NCI-H1436 (cell line): ENCODE results near the gene LAMA3.
"Not testable (repeated sequence)": the region's sequence is repeated elsewhere in the genome, so short reads cannot be mapped to it uniquely, and the experiment has no call there.

Source experiments
- DNase-seq: peaks from one replicate; lab custom pipeline; 2025; lab: John Stamatoyannopoulos, UW

LAMA3 gene

DNA sequence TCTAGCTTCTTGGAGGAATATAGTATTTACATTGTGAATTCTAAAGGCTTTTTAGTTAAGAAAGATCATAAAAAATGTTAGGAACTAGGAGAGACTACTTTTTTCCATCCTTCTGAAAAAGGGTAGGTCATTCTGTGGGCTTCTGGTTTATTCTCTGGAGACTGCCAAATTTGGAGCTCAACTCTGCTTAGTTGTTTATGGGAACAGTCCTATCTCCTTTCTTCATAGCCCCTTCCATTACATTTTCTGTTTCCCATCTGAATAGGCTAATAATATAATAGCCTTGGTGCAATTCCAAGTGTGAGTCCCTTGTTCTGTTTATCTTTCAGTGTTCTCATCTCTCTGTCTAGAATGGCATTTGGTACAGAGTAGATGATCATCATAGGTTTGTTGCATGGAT is 15.6 kb downstream of the LAMA3 start:
- no peak for DNase-seq

DNA sequence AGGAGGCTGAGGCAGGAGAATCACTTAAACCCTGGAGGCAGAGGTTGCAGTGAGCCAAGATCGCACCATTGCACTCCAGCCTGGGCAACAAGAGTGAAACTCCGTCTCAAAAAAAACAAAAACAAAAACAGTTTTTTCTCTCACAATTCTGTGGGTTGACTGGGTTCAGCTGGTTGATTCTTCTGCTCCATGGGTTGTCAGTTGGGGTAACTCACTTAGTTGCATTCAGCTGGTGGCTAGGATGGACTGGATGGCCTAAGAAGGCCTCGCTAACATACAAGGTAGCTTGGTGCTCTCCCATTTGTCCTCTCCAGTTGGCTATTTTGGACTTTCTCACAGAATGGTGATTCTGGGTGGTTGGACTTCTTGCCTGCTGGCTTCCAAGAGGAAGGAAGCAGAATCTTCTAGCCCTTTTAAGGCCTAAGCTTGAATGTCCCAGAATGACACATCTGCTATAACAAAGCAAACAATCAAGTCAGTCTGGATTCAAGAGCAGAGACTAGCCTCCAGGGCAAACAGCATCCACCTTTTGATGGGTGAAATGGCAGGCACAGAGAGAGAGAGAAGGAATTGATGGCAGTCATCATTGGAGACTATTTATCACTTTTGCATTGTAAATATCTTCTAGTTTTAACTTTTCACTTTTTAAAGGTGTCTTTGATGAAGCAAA is 17.9 kb downstream of the LAMA3 start:
- no peak for DNase-seq

DNA sequence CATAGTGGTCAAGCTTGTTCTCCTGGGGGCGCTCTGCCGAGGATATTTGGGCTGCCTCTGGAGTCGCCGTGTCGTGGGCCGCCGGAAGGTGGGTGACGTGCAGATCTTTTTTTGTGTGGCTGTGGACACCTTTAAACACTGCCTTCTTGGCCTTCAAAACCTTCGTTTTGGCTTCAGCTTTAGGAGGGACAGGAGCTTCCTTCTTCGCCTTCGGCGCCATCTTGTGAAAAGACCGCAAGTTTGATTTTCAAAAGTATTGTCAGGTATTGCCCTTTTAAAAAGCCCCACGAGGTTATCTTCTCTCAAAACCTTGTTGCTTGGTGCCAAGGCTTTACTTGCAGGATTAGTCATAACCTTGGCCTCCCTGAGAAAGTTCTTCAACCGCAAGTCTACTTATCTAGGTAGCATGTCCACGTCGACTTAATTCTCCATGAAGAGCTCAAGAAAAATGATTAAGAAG is 20.8 kb downstream of the LAMA3 start:
- DNase-seq = no peak

DNA sequence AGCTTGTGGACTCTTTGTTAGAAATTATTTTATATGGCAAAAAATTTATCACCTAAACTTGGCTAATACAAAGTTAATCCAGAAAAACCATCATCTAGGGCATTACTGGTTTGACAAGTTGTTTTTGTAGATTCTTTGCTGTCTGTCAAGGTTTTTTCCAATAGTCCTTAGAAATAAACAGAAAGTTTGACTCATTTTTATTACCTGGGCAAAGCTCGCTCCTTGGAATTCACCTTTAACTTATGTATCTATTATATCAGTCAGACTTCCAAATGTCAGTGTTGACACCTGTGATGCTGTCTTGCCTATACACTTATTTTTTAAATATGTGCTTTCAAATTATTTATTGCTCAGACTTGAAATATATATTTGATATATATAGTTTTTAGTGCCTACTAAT is 21.7 kb downstream of the LAMA3 start:
- DNase-seq = no peak

DNA sequence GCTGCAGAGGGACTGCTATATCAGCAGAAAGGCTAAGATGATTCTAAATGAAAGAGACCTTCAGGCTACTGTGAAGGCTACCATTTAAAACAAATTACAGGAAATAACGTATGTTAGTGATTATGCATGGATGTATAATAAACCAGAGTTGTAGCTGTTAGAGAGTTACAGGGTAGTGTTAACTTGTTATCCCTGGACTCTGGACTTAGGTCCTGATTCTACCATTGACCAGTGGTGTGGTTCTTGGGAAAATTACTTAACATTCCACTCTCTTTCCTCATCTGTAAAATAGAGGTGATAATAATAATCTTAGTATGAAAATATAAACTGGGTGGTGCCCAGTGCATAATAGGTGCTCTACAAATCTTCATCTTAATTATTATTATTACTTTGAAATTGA is 22.2 kb downstream of the LAMA3 start:
- DNase-seq = no peak

DNA sequence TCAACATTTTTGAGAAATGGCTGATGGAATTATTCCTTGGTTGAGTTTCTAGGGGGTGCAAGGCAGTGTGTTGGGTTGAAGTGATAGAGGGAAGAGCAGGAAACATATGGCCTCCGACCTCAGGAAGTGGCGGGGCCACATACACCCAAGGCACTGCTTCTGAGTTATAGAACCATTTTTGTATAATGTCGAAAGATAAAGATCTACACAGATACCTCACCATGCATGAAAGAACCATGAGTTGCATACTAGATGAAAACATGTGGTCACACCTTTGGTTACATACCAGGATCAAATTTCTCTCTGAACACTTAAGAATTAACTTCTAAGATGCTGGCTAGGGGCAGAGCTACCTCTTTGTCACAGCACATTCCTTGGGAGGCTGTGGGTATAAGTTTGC is 23.2 kb downstream of the LAMA3 start:
- DNase-seq = no peak

DNA sequence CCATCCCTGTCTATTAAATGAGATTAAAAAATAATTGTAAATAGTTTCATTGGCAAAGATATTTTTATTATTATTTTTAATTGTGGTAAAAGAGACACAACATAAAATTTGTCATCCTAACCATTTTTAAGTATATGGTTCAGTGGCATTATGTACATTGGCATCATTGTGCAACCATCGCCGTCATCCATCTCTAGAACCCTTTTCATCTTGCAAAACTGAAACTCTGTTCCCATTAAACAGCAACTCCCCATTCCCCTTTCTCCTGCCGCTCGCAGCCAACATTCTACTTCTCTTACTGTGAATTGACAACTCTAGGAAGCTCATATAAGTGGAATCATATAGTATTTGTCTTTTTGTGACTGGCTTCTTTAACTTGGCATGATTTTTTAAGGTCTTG is 25.3 kb downstream of the LAMA3 start:
- no peak for DNase-seq

DNA sequence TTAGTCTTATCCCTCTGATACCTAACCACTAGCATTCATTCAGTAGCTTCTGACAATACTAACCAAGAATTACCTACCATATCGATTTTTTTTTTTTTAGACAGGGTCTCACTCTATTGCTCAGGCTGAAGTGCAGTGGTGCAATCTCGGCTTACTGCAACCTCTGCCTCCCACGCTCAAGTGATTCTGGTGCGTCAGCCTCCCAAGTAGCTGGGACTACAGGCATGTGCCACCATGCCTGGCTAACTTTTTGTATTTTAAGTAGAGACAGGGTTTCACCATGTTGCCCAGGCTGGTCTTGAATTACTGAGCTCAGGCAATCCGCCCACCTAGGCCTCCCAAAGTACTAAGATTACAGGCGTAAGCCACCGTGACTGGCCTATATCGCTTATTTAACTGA is 26.8 kb downstream of the LAMA3 start:
- DNase-seq = not testable (repeated sequence)

DNA sequence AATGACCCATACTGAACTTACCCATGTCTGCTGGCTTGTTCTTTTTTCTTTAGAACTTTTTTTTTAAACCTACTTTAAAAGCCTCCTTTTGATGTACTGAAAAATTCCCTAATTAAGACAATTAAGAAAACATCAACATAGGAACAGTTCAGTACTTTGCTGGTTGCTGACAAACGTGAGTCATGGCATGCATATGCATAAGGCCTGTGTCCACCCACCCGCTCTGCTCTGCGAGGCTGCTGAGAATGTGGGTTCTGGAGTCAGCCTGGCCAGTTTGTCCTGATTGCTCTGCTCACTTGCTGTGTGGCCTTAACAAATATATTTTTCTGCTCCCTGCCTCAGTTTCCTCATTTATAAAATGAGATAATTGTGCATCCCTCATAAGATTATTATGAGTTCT is 27.3 kb downstream of the LAMA3 start:
- DNase-seq = no peak

DNA sequence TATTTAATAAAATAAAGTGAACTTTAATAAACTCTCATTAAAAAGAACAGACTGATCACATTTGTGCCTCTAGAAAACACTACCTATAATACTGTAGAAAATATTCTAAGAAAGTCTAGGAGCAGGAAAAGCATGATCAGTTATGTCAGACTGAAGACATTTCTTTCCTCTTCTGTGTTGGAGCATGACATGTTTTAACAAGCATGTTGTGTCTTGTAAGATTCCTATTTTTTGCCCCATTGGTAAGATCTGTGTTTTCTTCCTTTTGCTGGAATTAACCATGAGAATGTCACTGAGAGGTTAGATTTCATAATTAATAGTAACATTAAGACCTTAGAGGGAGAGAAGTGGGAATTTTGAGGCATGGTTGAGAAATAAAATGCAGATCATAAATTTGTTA is 27.7 kb downstream of the LAMA3 start:
- no peak for DNase-seq

DNA sequence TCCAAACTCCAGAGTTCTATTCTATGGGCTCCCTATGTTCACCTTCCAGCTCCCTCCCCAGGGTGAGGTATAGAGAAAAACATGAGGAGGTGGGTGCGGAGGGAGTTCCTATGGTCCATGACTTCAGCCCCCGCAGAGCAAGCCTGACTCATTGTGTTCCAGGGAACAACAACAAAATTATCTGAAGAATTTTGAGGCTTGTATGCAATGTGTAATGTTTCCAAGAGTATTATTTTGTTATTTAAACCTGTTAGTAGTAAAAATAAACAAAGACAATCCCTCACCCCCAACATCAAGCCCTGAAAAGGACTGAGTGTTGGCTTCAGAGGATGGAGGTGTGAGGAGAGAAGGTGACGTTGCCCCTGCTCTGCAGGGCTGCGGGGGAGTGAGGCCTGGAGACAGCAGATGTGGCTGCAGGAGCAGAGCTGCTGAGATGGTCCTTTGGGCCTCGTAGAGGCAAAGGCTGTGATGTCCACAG is 29.0 kb downstream of the LAMA3 start:
- no peak for DNase-seq

DNA sequence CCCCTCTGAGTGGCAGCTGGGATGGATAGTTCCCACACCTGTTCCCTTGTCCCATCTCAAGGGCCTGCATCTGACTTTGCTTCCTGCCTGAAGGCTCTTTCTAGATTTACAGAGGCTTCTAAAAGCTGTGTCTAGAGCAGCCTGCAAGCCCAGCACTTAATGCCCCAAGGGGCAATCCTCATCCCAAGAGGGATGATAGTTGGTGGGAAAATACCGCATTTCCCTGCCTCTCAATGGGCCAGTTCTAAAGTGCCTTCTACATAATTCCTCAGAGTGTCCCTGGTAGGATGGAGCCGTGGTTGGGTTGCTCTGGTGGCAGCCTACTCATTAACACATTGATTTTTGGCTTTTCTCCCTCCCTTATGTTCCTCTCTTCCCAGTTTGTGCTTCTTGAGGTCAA is 29.5 kb downstream of the LAMA3 start:
- DNase-seq = no peak

DNA sequence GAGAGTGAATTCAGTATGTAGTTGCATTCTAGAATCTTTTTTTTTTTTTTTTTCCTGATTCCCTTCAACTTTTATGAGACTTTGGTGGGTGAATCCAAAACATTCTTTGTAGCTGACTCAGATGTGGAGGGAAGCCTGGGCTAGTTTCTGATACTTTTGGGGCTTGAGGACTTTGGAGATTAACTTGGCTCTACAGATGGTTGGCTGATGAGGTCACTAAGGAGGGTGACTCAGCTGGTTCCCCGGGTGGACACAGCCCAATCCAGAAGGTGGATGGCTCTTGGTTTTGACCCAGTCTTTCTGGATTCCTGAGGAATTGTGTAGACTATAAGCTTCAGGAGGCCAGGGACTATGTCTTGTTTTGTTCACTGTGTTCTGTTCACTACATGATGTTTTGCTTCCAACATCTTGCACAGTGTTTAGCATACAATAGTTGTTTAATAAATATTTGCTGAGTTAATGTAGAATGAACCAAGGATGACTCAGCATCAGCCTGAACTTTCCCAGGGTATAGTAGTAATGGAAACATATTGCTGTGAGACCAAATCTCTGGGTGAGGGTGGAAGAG is 30.5 kb downstream of the LAMA3 start:
- no peak for DNase-seq

DNA sequence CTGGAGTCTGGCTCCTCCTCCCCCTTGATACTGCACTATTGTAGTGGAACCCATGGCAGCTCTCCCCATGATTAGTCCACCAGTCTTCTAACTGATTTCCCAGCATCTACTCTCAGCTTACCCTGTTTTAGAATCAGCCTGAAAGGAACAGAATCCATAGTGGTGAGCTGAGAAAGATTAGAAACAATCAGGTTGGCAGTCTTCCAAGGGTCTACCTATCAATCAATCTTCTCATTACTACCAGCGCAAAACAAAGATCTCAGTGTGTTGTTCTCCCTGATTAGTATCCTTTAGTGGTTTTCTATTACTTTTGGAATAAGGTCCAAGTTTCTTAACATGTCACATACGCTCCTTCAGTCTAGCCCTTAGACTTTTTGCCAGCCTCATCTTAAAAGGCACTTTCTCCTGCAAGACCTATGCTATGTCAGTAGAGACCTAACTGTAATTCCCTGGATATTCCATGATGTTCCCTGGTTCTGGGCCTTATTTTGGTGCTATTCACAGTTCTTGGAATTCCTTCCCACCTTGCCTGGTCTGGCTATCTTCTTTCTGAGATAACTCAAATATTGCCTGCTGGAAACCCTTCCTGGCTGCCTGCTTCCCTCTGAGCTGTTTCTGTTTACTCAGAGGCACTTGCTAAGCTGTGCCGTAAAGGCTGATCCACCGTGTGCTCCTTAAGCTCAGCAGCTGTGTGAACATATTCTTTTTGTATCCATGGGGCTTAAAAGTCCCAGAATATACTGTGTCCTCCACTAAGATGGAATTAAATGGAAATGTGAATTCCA is 32.6 kb downstream of the LAMA3 start:
- no peak for DNase-seq

DNA sequence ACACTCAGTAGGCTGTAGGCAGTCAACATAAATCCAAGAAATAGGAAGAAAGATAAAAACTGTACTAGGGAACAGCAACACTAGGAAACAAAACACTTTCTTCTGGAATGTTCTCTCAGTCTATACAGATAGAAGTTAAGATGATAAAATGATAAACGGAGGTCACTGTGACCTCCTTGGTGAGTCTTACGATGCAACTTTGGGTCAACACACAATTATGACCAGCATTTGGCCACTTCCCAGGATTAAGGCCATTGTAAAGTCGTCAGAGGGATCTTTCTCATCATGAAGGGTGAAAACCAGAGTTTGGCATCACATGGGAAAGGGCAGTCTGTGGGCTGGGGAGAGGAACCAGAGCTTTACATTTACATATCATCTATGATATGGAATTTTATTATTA is 33.4 kb downstream of the LAMA3 start:
- DNase-seq = no peak

DNA sequence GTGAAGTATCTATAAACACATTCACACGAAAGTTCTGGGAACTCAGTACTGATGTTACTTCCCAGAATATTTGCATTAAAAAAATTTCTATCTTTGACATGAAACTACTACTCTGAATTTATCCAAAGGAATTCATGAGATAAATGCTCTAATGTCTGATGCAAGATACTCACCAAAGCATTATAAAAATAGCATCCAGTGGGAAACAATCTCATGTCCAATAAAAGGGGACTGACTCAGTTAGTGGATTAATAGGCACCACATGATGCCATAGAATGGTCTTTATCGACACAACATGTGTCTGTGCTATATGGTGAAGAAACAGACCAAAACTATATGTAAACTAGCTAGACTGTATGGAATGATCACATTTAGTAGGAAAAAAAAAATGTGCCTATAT is 33.9 kb downstream of the LAMA3 start:
- DNase-seq = no peak

DNA sequence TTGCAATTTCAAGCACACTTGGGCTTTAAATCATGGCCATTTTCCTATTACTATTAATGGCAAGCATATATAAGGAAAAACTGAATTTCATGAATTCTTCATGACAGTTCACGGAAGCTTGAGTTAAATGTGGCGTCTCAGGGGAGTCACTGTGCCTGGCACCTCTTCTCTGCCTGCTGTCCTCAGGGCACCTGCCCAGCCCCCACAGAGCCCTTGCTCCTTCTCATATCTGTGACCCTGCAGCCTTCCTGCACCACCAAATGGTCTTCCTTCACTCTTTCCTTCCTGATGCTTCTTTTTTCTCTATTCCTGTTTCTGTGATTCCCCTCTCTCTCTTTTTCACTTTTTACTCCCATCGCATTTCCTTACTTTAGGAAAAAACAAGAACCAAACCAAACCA is 35.4 kb downstream of the LAMA3 start:
- no peak for DNase-seq

DNA sequence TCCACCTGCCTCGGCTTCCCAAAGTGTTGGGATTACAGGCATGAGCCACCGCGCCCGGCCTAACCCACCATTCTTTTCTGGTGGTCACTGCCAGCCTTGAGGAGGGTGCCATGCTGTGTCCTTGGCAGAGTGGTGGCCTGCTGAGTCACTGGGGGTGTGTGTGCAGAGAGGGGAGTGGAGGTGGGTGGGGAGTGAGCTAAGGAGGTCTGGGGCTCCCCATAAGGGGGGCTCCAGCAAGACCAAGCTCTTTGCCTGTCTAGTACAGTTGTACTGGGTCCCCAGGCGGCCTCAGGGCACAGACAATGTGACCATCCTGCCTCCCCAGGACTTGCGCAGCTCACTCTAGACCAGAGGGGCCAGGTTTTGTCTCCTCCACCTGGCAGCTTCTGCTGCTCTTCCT is 36.1 kb downstream of the LAMA3 start:
- no peak for DNase-seq

DNA sequence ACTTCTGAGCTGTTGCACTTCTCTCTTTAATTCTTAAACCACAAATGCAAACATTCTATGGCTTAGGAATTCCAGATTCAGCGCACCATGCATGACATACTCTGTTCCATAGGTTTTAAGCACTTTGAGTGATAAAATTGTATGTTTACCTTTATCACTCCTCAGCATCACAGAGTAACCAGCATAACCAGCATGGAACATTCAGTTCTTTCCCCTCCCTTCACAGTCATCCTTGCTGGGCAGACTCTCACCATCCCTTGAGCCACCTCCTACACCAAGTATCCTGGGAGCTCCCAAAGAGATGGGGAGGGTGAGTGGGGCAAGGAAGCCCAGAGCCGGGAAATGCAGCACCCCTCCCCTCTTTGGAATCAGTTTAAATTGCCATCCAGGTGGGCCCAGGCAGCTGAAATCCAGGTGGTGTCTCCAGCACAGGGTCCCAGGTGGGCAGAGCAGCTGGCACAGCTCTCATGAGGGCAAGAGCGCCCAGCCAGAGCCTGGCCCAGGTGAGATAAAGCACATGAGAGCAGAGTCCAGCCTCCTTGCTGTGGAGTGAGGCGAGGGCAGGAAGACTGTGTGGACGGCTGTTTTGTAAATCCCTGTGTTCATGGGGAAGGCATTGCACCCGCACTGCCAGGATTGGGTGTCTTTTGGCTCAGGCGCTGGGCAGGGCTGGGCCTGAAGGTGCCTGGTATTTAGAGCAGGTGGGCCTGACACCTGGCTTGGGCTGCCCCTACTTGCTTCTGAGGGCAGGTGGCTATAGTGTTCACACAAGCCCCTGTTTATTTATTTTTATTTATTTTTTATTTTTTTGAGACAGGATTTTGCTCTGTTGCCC is 36.8 kb downstream of the LAMA3 start:
- no peak for DNase-seq

DNA sequence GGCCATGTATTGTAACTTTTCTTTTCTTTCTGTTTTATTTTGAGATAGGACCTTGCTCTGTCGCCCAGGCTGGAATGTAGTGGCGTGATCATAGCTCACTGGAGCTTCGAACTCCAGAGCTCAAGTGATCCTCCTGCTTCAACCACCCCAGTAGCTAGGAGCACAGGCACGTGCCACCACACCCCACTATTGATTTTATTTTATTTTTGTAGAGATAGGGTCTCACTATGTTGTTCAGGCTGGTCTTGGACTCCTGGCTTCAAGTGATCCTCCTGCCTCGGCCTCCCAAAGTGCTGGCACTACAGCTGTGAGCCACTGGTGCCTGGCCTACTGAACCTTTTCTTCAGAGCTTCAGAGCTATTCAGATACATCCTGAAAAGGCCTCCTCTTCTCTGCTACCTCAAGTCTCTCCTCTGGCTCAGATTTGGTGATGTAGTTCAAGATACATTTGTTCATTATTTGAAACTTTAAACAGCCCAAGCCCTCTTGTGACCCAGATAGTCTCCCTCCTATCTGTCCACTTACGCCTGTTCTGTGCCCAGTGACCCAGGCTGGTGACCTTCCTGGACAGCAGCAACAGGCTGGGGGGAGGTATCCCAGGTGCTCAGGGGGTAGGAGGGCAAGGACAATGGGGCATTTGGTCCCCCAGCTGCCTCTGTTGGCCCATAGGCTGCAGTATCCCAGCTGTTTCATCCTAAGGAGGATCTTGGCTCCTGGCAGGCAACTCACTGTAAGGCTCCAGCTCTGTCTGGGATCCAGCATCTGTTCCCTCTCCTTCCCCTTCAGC is 38.6 kb downstream of the LAMA3 start:
- DNase-seq = no peak

DNA sequence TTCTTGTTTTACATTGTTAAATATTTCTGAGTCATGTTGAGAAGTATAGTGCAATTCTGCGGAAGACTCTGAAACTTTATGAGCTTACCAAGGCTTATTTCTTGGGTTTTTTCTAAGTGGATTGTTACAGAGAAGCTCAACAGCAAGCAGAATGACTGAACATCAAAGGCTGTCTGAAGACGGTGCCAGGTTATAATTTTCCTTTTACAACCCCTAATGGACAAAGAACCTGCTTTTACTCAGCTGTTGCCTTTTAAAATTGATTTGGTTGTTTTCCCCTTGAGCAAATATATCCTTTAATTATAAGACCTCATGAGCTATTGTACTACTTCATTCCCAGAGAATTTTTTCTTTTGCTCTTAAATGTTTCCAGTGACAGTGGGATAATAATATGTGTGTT is 41.6 kb downstream of the LAMA3 start:
- no peak for DNase-seq

DNA sequence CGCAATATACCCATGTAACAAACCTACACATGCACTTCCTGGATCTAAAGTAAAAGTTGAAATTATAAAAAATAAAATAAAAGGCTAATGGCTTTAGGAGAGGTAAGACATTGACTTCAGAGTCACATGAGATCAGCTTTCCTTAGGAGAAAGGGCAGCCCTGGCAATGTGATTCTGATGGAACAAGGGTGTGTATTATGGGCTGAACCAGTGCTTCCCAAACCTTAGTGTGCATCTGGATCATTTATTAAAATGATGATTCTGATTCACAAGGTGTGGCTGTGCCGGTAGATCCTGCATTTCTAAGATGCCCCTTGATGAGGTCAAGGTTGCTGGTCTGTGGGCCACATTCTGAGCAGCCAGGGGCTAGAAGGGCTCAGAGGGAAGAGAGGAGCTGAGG is 42.6 kb downstream of the LAMA3 start:
- no peak for DNase-seq
